ENCODE measurements around the gene PDAP1. TPM values are rescaled to one million over a fixed set of nuclear protein-coding genes. Genes with fewer than 3 reads are reported as not detected.

PDAP1 gene
- total RNA-seq, 1 experiment from 2014 or later = 150 TPM

DNA sequence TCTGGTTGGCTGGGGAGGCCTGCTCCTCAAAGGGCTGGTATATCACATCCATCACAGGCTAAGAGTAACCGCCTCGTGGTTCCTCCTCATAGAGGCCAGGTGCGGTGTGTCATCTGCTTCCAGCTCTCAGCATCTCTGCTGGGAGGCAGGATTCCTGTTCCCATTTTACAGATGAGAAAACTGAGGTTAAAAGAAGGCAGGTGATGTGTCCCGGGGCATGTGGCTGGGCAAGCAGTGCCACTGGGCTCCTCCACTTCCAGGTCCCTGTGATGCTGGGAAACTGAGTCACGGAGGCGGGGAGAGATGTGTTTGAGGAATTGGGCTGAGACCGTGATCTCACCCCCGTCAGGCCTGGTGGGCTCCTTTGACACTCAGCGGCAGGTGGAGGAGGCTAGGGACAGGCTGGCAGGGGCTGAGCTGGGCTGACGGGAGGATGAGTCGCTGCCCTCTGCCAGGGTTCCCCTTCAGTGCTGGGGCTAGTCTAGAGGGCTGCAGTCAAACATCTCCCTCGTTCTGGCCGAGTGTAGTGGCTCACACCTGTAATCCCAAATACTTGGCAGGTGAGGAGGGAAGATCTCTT is 24.5 kb downstream of the PDAP1 start:
- no peaks in the 10 kb centered on the region; a peak in 1 of 5 replicates for H3K9me3 Mint-ChIP-seq
- Histone ChIP-seq H4K91ac (ENCODE audit: insufficient read length, low read depth, low read length) (no peak overlapping the region), H3K9me3 (ENCODE audit: control insufficient read depth, low read depth, low read length) (no peaks in the 10 kb centered on the region), H4K8ac (replicated peaks; ENCODE audit: insufficient read length, low read depth, low read length) (no peak overlapping the region), H3K18ac (ENCODE audit: insufficient read length, low read depth, low read length) (no peak overlapping the region), H3K23me2 (ENCODE audit: insufficient read length, low read depth, low read length, poor library complexity, severe bottlenecking) (no peaks in the 10 kb centered on the region), H3K79me1 (ENCODE audit: insufficient read depth, low read depth, low read length, poor library complexity, severe bottlenecking) (peaks cover 8% of the 10 kb centered on the region), H3T11ph (ENCODE audit: low read length) (no peak overlapping the region), H3K4me2 (ENCODE audit: insufficient read depth, insufficient read length, low read length) (no peak overlapping the region), H3K56ac (ENCODE audit: insufficient read length, low read depth, low read length) (no peak overlapping the region), H4K5ac (ENCODE audit: insufficient read length, low read depth, low read length) (no peak overlapping the region), H3K27me3 (ENCODE audit: insufficient read depth, low read length) (no peaks in the 10 kb centered on the region), H3K14ac (ENCODE audit: insufficient read depth, low read length) (no peak overlapping the region), H2AK5ac (ENCODE audit: insufficient read length, low read length) (no peak overlapping the region), H3K23ac (ENCODE audit: insufficient read length, low read depth, low read length) (no peak overlapping the region), H2BK12ac (ENCODE audit: insufficient read length, low read depth, low read length) (no peak overlapping the region), H3K27ac (ENCODE audit: insufficient read length, low read depth, low read length) (no peak overlapping the region), H3K4ac (ENCODE audit: low read depth, low read length) (no peak overlapping the region), H4K20me1 (ENCODE audit: control insufficient read depth, insufficient read depth, insufficient read length) (no peaks in the 10 kb centered on the region), H2AFZ (ENCODE audit: low read length) (no peak overlapping the region), H2BK20ac (ENCODE audit: low read depth, low read length, poor library complexity, severe bottlenecking) (no peak overlapping the region), H3K9ac (ENCODE audit: extremely low read depth, insufficient read length, low read length) (no peak overlapping the region), H2BK15ac (ENCODE audit: low read depth, low read length) (no peak overlapping the region), H2BK5ac (ENCODE audit: insufficient read length, low read length) (no peak overlapping the region), H2BK120ac (ENCODE audit: low read depth, low read length, poor library complexity, severe bottlenecking) (no peak overlapping the region), H3K4me1 (ENCODE audit: insufficient read depth, low read length) (no peaks in the 10 kb centered on the region), H3K79me2 (ENCODE audit: insufficient read depth, low read length) (no peaks in the 10 kb centered on the region)
- peaks cover 12 to 34% (median 17%) of the 10 kb centered on the region in 3 experiments; a peak in 6 of 7 replicates for H3K36me3 Mint-ChIP-seq (ENCODE audit: insufficient read depth in 1 of 3, low read depth in 3 of 3)
- no peak overlapping the region; a peak in 1 of 5 replicates for H3K4me3 Mint-ChIP-seq
- TF ChIP-seq, protein P1, sequence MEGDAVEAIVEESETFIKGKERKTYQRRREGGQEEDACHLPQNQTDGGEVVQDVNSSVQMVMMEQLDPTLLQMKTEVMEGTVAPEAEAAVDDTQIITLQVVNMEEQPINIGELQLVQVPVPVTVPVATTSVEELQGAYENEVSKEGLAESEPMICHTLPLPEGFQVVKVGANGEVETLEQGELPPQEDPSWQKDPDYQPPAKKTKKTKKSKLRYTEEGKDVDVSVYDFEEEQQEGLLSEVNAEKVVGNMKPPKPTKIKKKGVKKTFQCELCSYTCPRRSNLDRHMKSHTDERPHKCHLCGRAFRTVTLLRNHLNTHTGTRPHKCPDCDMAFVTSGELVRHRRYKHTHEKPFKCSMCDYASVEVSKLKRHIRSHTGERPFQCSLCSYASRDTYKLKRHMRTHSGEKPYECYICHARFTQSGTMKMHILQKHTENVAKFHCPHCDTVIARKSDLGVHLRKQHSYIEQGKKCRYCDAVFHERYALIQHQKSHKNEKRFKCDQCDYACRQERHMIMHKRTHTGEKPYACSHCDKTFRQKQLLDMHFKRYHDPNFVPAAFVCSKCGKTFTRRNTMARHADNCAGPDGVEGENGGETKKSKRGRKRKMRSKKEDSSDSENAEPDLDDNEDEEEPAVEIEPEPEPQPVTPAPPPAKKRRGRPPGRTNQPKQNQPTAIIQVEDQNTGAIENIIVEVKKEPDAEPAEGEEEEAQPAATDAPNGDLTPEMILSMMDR (conservative IDR thresholded peaks at IDR 0.05) = no peak
- H3K27me3 Mint-ChIP-seq (ENCODE audit: low read depth) = no peaks in the 10 kb centered on the region; the same call in 1 of the 2 replicates
- no peak for DNase-seq
- H3K27ac Mint-ChIP-seq = no peak overlapping the region
- no CpG with 5 or more reads among the region's 13 CpGs for WGBS (ENCODE audit: extremely low coverage, insufficient read length, low lambda C conversion rate)
- H3K4me1 Mint-ChIP-seq = peaks cover 6 to 11% of the 10 kb centered on the region in 2 experiments

All from H9 (cell line).